Spleen (tissue), 11 donors: ENCODE measurements around the gene TAGAP. TPM values are rescaled to one million over a fixed set of nuclear protein-coding genes. Genes with fewer than 3 reads are reported as not detected.

Experiments
- DNase-seq: peaks from one replicate; pipeline ENCODE4 v3.0.0-alpha.2; 2020
- H3K27ac ChIP-seq, 8 donors: fragments of 200-600 bp; sonication (generic) in 7 of 8; 1 replicate in 4 of 8; 2 replicates in 4 of 8; pipeline versions ENCODE4 v1.5.0 to v1.8.0; 2016 to 2021; ENCODE audit warnings: inconsistent platforms in 4 of 8, mild to moderate bottlenecking in 4 of 8, moderate library complexity in 1 of 8
- H3K27me3 ChIP-seq, 7 donors: fragments of 200-600 bp; sonication (generic) in 6 of 7; replicated peaks in 1 of 7; 1 replicate in 4 of 7; 2 replicates in 3 of 7; pipeline versions ENCODE4 v1.5.0 to v1.8.0; 2016 to 2021; ENCODE audit warnings: inconsistent platforms in 3 of 7, mild to moderate bottlenecking in 1 of 7
- H3K36me3 ChIP-seq, 6 donors: fragments of 200-600 bp; sonication (generic) in 5 of 6; 1 replicate in 4 of 6; 2 replicates in 2 of 6; pipeline versions ENCODE4 v1.5.0 to v1.8.0; 2016 to 2021; ENCODE audit warnings: inconsistent platforms in 2 of 6
- H3K4me1 ChIP-seq, 6 donors: fragments of 200-600 bp; sonication (generic) in 5 of 6; 1 replicate in 3 of 6; 2 replicates in 3 of 6; pipeline versions ENCODE4 v1.5.0 to v1.8.0; 2016 to 2021; ENCODE audit warnings: inconsistent platforms in 3 of 6
- H3K4me3 ChIP-seq, 8 donors: fragments of 200-600 bp; sonication (generic) in 7 of 8; 1 replicate in 4 of 8; 2 replicates in 4 of 8; pipeline versions ENCODE4 v1.5.0 to v1.8.0; 2016 to 2021; ENCODE audit warnings: inconsistent platforms in 4 of 8, mild to moderate bottlenecking in 4 of 8, moderate library complexity in 2 of 8
- H3K9me3 ChIP-seq, 8 donors: fragments of 200-600 bp; sonication (generic) in 7 of 8; 1 replicate in 4 of 8; 2 replicates in 4 of 8; pipeline versions ENCODE4 v1.5.0 to v1.8.0; 2016 to 2021; ENCODE audit warnings: inconsistent platforms in 4 of 8
- POLR2A ChIP-seq, 3 donors: fragments of 450-650 bp; IDR thresholded peaks; one replicate each; pipeline ENCODE4 v1.5.1; 2017; ENCODE audit warnings: antibody characterized with exemption in 3 of 3, mild to moderate bottlenecking in 1 of 3
- POLR2AphosphoS5 ChIP-seq, 3 donors: sonication (generic); formaldehyde crosslinking; IDR thresholded peaks; one replicate each; pipeline ENCODE4 v1.5.1; 2017; ENCODE audit warnings: antibody characterized with exemption in 3 of 3
- WGBS, 5 donors: extraction: QIAGEN DNeasy Blood & Tissue Kit in 3 of 5; methylation state at CpG; one replicate each; pipeline versions ENCODE4 v1.1.5 to v1.1.7; 2013 to 2018; 5-methylcytosine and 5-hydroxymethylcytosine counted together
- intact Hi-C: fragments of 100-400 bp; cut with DNase I; formaldehyde crosslinking; loops from one replicate; pipeline ENCODE4 v1.15.0; 2023; ENCODE audit warnings: low total_unique reads
- polyA plus RNA-seq, 3 donors: library from polyadenylated mRNA; stranded (reverse); fragments of 200-250 nt; gene quantifications; one replicate each; pipeline ENCODE4 v1.2.1, GENCODE V29; 2013
- total RNA-seq, 7 donors: library from RNA; depleted of rRNA in 3 of 7; stranded (reverse); fragments of >200 nt in 3 of 7; fragmentation: NEBNext Ultra II Directional in 4 of 7; extraction: Animal tissue kit (Norgen Biotek cat#: 25700) in 4 of 7; gene quantifications; one replicate each; pipeline versions ENCODE4 v1.1.0 to v1.2.1, GENCODE V29; 2016 to 2021
- TF ChIP-seq, protein P1 (sequence below), 11 experiments: fragments of 200-600 bp in 7 of 11; fragments of 450-650 bp in 4 of 11; sonication (generic) in 4 of 11; IDR thresholded peaks in 8 of 11; conservative IDR thresholded peaks in 3 of 11; 1 replicate in 7 of 11; 2 replicates in 4 of 11; pipeline versions ENCODE4 v1.4.0 to v1.8.0; 2016 to 2021; ENCODE audit warnings: antibody characterized with exemption in 11 of 11, inconsistent platforms in 4 of 11, mild to moderate bottlenecking in 1 of 11
- donor health status: healthy with polysubstance abuse.
- donor health status: DM: no; HTN: no; CAD: no; lungs with moderate emphysema.
- donor health status: DM: no; HTN: no; CAD: no.
- donor health status: Bipolar disorder and iron deficiency.
- donor health status: healthy.
- donor health status: DM: no; HTN: no; CAD: no.
- donor health status: DM: yes; HTN: yes; CAD: no.

Gene TAGAP
- total and polyA plus RNA-seq, 10 donors, result 13.6 to 63.9 (median 44.2) TPM

DNA sequence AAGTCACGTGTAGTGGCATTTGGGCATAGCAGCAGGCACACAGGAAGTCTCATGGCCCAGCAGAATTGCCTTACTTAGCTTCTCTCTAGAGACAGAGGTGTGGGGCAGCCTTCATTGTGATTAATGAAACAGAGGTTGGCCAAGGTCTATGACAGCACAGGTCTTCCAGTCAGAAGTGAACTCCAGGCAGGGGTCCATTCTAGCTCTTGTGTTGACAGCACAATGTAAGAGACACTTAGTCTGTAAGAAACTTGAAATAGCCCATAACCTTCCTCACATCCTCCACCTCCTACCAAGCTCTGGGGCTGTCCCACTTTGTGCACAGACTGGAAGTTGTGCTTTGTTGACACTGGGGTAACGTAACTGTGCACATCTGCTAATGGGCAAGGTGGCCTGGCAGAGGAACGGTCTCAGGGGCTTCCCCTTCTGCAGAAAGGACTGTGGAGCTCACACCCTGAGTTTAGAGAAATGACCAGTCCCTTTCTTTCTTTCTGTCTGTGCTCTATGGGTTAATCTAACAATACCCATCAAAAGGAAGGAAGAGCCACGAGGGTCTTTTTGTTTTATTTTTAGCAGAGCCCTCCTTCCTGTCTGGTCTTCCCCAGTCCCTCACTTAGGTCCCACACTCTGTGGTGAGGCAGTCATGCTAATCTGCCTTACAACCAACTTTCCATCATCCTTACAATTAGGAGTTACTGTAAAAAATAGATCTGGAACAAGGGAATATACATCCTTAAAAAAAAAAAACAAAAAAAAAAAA, 35.6 kb upstream of the TAGAP start:
- no peak for DNase-seq
- peak in 1 of 3 donors; percentile 22 for TF ChIP-seq POLR2AphosphoS5 (IDR thresholded peaks at IDR 0.05)
- TF ChIP-seq POLR2A (IDR thresholded peaks at IDR 0.05), result no peak
- TF ChIP-seq, protein P1, sequence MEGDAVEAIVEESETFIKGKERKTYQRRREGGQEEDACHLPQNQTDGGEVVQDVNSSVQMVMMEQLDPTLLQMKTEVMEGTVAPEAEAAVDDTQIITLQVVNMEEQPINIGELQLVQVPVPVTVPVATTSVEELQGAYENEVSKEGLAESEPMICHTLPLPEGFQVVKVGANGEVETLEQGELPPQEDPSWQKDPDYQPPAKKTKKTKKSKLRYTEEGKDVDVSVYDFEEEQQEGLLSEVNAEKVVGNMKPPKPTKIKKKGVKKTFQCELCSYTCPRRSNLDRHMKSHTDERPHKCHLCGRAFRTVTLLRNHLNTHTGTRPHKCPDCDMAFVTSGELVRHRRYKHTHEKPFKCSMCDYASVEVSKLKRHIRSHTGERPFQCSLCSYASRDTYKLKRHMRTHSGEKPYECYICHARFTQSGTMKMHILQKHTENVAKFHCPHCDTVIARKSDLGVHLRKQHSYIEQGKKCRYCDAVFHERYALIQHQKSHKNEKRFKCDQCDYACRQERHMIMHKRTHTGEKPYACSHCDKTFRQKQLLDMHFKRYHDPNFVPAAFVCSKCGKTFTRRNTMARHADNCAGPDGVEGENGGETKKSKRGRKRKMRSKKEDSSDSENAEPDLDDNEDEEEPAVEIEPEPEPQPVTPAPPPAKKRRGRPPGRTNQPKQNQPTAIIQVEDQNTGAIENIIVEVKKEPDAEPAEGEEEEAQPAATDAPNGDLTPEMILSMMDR (IDR thresholded peaks at IDR 0.05 in 8 of 11, conservative IDR thresholded peaks at IDR 0.05 in 3 of 11), result no peak

GRCh38 chr6:159079367-159079766, 34.6 kb upstream of the TAGAP start:
- Histone ChIP-seq H3K27ac (peak overlapping the region in 4 of 8 donors; percentile 2 to 68 (median 55)), H3K36me3 (no peaks in the 10 kb centered on the region), H3K27me3 (no peaks in the 10 kb centered on the region), H3K4me1 (peaks cover 2 to 74% (median 33%) of the 10 kb centered on the region in 6 donors), H3K4me3 (no peak overlapping the region), H3K9me3 (no peaks in the 10 kb centered on the region)
- TF ChIP-seq POLR2A (IDR thresholded peaks at IDR 0.05) (no peak), POLR2AphosphoS5 (IDR thresholded peaks at IDR 0.05) (no peak)
- TF ChIP-seq, protein P1 (IDR thresholded peaks at IDR 0.05 in 8 of 11, conservative IDR thresholded peaks at IDR 0.05 in 3 of 11), result no peak
- WGBS, 5 donors, result 60 to 87% (median 74%) methylated on average over 3 of the region's 3 CpGs
- intact Hi-C loops, result no loop called here
- no peak for DNase-seq

More for the DNA sequence above, 35.6 kb upstream of the TAGAP start:
- no peak overlapping the region for H3K4me3 ChIP-seq
- intact Hi-C loops, result no loop called here
- WGBS, 5 donors, result 11 to 27% (median 23%) methylated on average over 4 of the region's 4 CpGs
- no peaks in the 10 kb centered on the region for H3K9me3 ChIP-seq
- no peaks in the 10 kb centered on the region for H3K36me3 ChIP-seq
- no peaks in the 10 kb centered on the region for H3K27me3 ChIP-seq
- H3K27ac ChIP-seq, result peak overlapping the region in 6 of 8 donors; percentile 5 to 68 (median 56)
- peaks cover 2 to 65% (median 31%) of the 10 kb centered on the region in 6 donors for H3K4me1 ChIP-seq

DNA sequence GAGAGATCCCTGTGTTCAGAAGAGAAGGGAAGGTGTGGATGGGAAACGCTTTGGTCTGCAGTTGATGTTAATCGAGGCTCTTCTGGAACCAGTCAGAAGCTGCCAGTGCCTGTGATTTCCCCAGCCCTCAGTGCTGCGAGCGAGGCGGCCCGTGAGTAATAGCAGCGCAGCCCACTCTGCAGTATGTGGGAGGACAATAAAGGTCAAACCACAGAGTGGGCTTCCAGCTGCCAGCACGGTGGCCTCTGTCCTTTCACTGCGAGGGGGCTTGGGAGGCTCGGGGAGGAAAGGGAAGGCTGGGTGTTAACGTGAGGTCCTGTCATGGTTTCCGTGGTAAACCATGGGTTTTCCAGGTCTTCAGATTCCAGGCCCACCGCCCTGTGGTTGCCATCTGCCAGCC, 32.3 kb upstream of the TAGAP start:
- Histone ChIP-seq H3K4me1 (peaks cover 2 to 71% (median 33%) of the 10 kb centered on the region in 6 donors), H3K27ac (no peak overlapping the region), H3K9me3 (no peaks in the 10 kb centered on the region), H3K27me3 (no peaks in the 10 kb centered on the region), H3K36me3 (no peaks in the 10 kb centered on the region), H3K4me3 (no peak overlapping the region)
- peak in 1 of 3 donors; percentile 27 for TF ChIP-seq POLR2AphosphoS5 (IDR thresholded peaks at IDR 0.05)
- no peak for TF ChIP-seq POLR2A (IDR thresholded peaks at IDR 0.05)
- TF ChIP-seq, protein P1 (IDR thresholded peaks at IDR 0.05 in 8 of 11, conservative IDR thresholded peaks at IDR 0.05 in 3 of 11), result no peak
- intact Hi-C loops, result no loop called here
- WGBS, 5 donors, result 29 to 49% (median 41%) methylated on average over 13 of the region's 13 CpGs
- DNase-seq, result no peak

GRCh38 chr6:159075506-159076228, 30.9 kb upstream of the TAGAP start:
- no peaks in the 10 kb centered on the region for H3K36me3 ChIP-seq
- H3K9me3 ChIP-seq, result no peaks in the 10 kb centered on the region
- no peak for DNase-seq
- no peak overlapping the region for H3K4me3 ChIP-seq
- H3K4me1 ChIP-seq, result peaks cover 2 to 58% (median 30%) of the 10 kb centered on the region in 6 donors
- H3K27ac ChIP-seq, result no peak overlapping the region
- TF ChIP-seq POLR2A (IDR thresholded peaks at IDR 0.05) (no peak), POLR2AphosphoS5 (IDR thresholded peaks at IDR 0.05) (no peak)
- TF ChIP-seq, protein P1 (IDR thresholded peaks at IDR 0.05 in 8 of 11, conservative IDR thresholded peaks at IDR 0.05 in 3 of 11), result no peak
- intact Hi-C loops, result no loop called here
- H3K27me3 ChIP-seq, result no peaks in the 10 kb centered on the region
- WGBS, 5 donors, result 74 to 83% (median 76%) methylated on average over 12 of the region's 12 CpGs
